Measurements from ENCODE around the gene ASPSCR1. TPM values are rescaled to one million over a fixed set of nuclear protein-coding genes. Genes with fewer than 3 reads are reported as not detected.

The ASPSCR1 gene
- total and polyA plus RNA-seq, 2 of the 13 experiments (the other 11 are each of a cell fraction or from before 2014, with no cell fraction given) = 274 to 314 TPM

DNA sequence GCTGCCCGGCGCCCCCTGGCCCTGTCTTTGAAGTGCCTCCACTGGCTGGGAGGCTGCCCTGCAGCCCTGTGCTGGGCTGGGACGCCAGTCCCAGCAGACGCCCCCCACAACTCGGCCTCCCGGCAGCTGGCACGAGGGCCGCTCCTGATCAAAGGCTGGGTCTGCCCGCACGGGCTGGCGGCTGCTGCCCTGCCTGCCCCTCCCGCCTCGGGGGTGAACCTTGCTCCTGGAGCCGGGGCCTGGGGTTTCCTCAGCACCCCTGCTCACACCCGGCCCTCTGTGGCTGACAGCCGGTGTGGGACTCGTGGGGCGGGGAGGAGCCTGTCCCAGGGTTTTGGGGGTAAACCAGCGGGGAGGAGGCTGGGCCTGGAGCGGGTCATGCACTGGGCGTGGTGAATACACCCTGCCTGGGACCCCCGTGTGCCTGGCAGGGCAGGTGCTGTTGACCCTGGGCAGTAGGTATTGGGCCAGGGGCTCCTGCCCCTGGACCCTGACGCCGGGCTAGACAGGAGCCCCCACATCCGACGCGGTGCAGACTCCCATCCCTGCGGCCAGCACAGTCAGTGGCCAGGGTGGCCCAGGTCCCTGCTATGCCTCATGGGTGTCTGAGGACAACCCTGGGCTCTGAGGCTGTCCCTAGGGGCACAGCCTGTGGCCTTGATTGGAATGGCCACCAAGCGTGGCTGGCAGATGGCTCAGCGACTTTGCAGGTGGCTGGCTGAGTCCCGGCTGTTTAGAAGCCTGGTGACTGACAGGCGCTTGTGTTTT, 23.6 kb downstream of the ASPSCR1 start:
- in situ Hi-C loops (cut with HindIII; ENCODE audit: extremely low pct_ligation_motif_present, low pct_unique_long_range_greater_than_20kb) (no loop called here), intact Hi-C loops (cut with micrococcal nuclease; ENCODE audit: unreplicated experiment) (loop anchor here (1.0 kb wide), 2 partner anchors 9 to 20 kb away; no protein-coding TSS in a partner anchor)
- TF ChIP-seq ZNF432 (CRISPR knock-in tag; IDR thresholded peaks at IDR 0.05; ENCODE audit: borderline replicate concordance) (no peak), GLI4 (CRISPR knock-in tag; IDR thresholded peaks at IDR 0.05; ENCODE audit: borderline replicate concordance) (no peak; the same call in 1 of the 2 replicates), TOE1 (CRISPR knock-in tag; IDR thresholded peaks at IDR 0.05) (0 out of 2 replicates have a peak, but pooled peaks have one; percentile 86), ZNF775 (CRISPR knock-in tag; IDR thresholded peaks at IDR 0.05; ENCODE audit: borderline replicate concordance) (no peak), POLR2A (IDR thresholded peaks at IDR 0.05; ENCODE audit: insufficient read depth in 1 of 2, low read depth in 2 of 2, low read length in 2 of 2) (no peak; a peak in 1 of 4 replicates), ZNF343 (CRISPR knock-in tag; IDR thresholded peaks at IDR 0.05) (peak; percentile 64; the same call in 1 of the 2 replicates), ZNF10 (CRISPR knock-in tag; IDR thresholded peaks at IDR 0.05; ENCODE audit: borderline replicate concordance, low read depth) (0 out of 2 replicates have a peak, but pooled peaks have one; percentile 36), ATF7 (IDR thresholded peaks at IDR 0.05) (no peak), ATF7 (CRISPR knock-in tag; IDR thresholded peaks at IDR 0.05) (no peak; the same call in none of the 2 replicates), KDM1A (CRISPR knock-in tag; IDR thresholded peaks at IDR 0.05) (peak; percentile 87), E2F5 (CRISPR knock-in tag; conservative IDR thresholded peaks at IDR 0.05) (peak; percentile 59; the same call in 1 of the 2 replicates), FOXC1 (CRISPR knock-in tag; IDR thresholded peaks at IDR 0.05; ENCODE audit: borderline replicate concordance) (no peak), ZMYM3 (CRISPR knock-in tag; IDR thresholded peaks at IDR 0.05) (peak; percentile 71), HOMEZ (CRISPR knock-in tag; IDR thresholded peaks at IDR 0.05; ENCODE audit: low read depth) (peak; percentile 58; the same call in 1 of the 2 replicates), ZNF747 (CRISPR knock-in tag; IDR thresholded peaks at IDR 0.05; ENCODE audit: borderline replicate concordance) (peak; percentile 77; the same call in 1 of the 2 replicates), FIP1L1 (IDR thresholded peaks at IDR 0.05; ENCODE audit: borderline replicate concordance, insufficient read depth, low read depth, low read length) (peak; percentile 90; the same call in 1 of the 2 replicates), TFDP1 (CRISPR knock-in tag; IDR thresholded peaks at IDR 0.05; ENCODE audit: borderline replicate concordance) (peak; percentile 83), MED1 (CRISPR knock-in tag; IDR thresholded peaks at IDR 0.05) (peak; percentile 98), THAP7 (CRISPR knock-in tag; IDR thresholded peaks at IDR 0.05) (peak; percentile 76; the same call in 1 of the 2 replicates), ELF1 (CRISPR knock-in tag; IDR thresholded peaks at IDR 0.05) (peak; percentile 82)

More for the DNA sequence above, 23.6 kb downstream of the ASPSCR1 start:
- Histone ChIP-seq H3K4me3 (replicated peaks in 1 of 3; ENCODE audit: insufficient read depth in 1 of 3, low read depth in 2 of 3, low read length in 3 of 3) (peak overlapping the region; percentile 18 to 61 (median 35); a peak in 4 of 6 replicates), H3K27ac (ENCODE audit: extremely low read length, insufficient read depth, low read length) (peak overlapping the region; percentile 95), H3K27me3 (ENCODE audit: control insufficient read depth in 1 of 2, insufficient read depth in 2 of 2, low read length in 2 of 2) (no peaks in the 10 kb centered on the region), H3K4me2 (ENCODE audit: low read depth, low read length) (peak overlapping the region; percentile 86), H4K20me1 (ENCODE audit: insufficient read depth, low read length) (no peaks in the 10 kb centered on the region), H3K9me3 (ENCODE audit: low read length) (no peaks in the 10 kb centered on the region), H3K9ac (ENCODE audit: insufficient read depth, low read depth, low read length) (peak overlapping the region; percentile 80), H3K4me1 (ENCODE audit: insufficient read depth, low read length) (peaks cover 100% of the 10 kb centered on the region), H3K36me3 (replicated peaks in 1 of 2; ENCODE audit: control insufficient read depth in 1 of 2, insufficient read depth in 2 of 2, low read length in 2 of 2) (peaks cover 5 to 8% of the 10 kb centered on the region in 2 experiments; a peak in 4 of 5 replicates), H2AFZ (ENCODE audit: low read length) (no peak overlapping the region), H3K79me2 (ENCODE audit: insufficient read depth, low read length) (peaks cover 76% of the 10 kb centered on the region)
- POLR2A ChIA-PET = interaction anchor here (0.6 to 16.1 kb wide), 9 partner anchors 9 to 195 kb away, joined by 3 to 470 read pairs (median 11); partner anchors contain the start of genes CENPX, LRRC45 and NOTUM
- WGBS (ENCODE audit: low lambda C conversion rate) = under 1% methylated on average over 21 of the region's 32 CpGs
- FAIRE-seq = peak; percentile 47
- peak; percentile 74 for ATAC-seq
- no TSS peak for BruUV-seq (replicated peaks)
- DNase-seq (ENCODE audit: low spot score) = no peak
- CTCF ChIA-PET (ENCODE audit: low intra/inter-chr PET ratio, low total read pairs) = interaction anchor here (0.9 to 2.3 kb wide), 4 partner anchors 9 to 41 kb away, joined by 3 to 25 read pairs (median 8); partner anchors contain the start of genes CENPX, LRRC45 and NOTUM
